Psoas muscle (tissue), 8 donors: ENCODE results near the gene RFT1. TPM values are rescaled to one million over a fixed set of nuclear protein-coding genes. Genes with fewer than 3 reads are reported as not detected.
A peak's percentile ranks its signal among the peaks of the same experiment; 100 is the strongest.
"Not testable (repeated sequence)": the region's sequence is repeated elsewhere in the genome, so short reads cannot be mapped to it uniquely, and the experiment has no call there.

Experiments
- ATAC-seq, 4 donors: fragments of 200-7000 bp; cut with Tn5 transposase; one replicate each; pipeline ENCODE4 v1.9.1; 2020; ENCODE audit warnings: moderate library complexity in 3 of 4, mild to moderate bottlenecking in 2 of 4
- DNase-seq, 2 donors: peaks; one replicate each; pipeline ENCODE4 v3.0.0-alpha.2; 2020
- H3K27ac ChIP-seq: fragments of 200-600 bp; one replicate; pipeline ENCODE4 v1.8.0; 2022
- H3K27me3 ChIP-seq, 3 donors: fragments of 200-600 bp in 1 of 3; one replicate each; pipeline versions ENCODE4 v1.6.1 to v1.8.0; 2013 to 2022; ENCODE audit warnings: low read length in 2 of 3, mild to moderate bottlenecking in 2 of 3, moderate library complexity in 1 of 3; ENCODE audit not compliant: insufficient read depth in 3 of 3
- H3K36me3 ChIP-seq, 2 donors: fragments of 200-600 bp in 1 of 2; one replicate each; pipeline versions ENCODE4 v1.6.1 to v1.8.0; 2013 to 2022; ENCODE audit warnings: low read depth in 1 of 2, mild to moderate bottlenecking in 1 of 2, moderate library complexity in 1 of 2; ENCODE audit not compliant: insufficient read depth in 1 of 2
- H3K4me1 ChIP-seq: fragments of 200-600 bp; one replicate; pipeline ENCODE4 v1.8.0; 2022
- H3K4me3 ChIP-seq: fragments of 200-600 bp; one replicate; pipeline ENCODE4 v1.8.0; 2022; ENCODE audit warnings: mild to moderate bottlenecking
- H3K9me3 ChIP-seq: fragments of 200-600 bp; one replicate; pipeline ENCODE4 v1.8.0; 2022
- WGBS, 3 donors: extraction: QIAGEN DNeasy Blood & Tissue Kit; methylation state at CpG; one replicate each; pipeline versions ENCODE4 v1.1.6 to v1.1.7; 2013; 5-methylcytosine and 5-hydroxymethylcytosine counted together
- intact Hi-C, 2 donors: fragments of 100-400 bp; cut with DNase I; formaldehyde crosslinking; loops; one replicate each; pipeline versions ENCODE4 v1.11.0 to v1.14.2; 2022
- polyA plus RNA-seq, 3 donors: library from polyadenylated mRNA; stranded (reverse); fragments of 200-250 nt; gene quantifications; one replicate each; pipeline ENCODE4 v1.2.3, GENCODE V29; 2013
- total RNA-seq, 4 donors: library from RNA; stranded (reverse); fragmentation: NEBNext Ultra II Directional in 2 of 4; extraction: Animal tissue kit (Norgen Biotek cat#: 25700) in 2 of 4; gene quantifications; one replicate each; pipeline versions ENCODE4 v1.2.1 to v1.2.4, GENCODE V29; 2021 to 2023
- TF ChIP-seq, protein P1 (sequence below): fragments of 200-600 bp; IDR thresholded peaks from one replicate; pipeline ENCODE4 v1.8.0; 2022; ENCODE audit warnings: antibody characterized with exemption
- donor health status: healthy with polysubstance abuse.
- donor health status: DM: no; HTN: no; CAD: no; lungs with moderate emphysema.
- donor health status: Bipolar disorder and iron deficiency.
- donor health status: healthy.
- donor health status: DM: yes; HTN: yes; CAD: no.
- donor health status: DM: no; HTN: no; CAD: no.
- donor health status: DM: no; HTN: no; CAD: no.
- donor health status: DM: yes; HTN: yes; CAD: no.

Gene RFT1
- total and polyA plus RNA-seq, 7 donors, result 5.4 to 13.2 (median 6.9) TPM

GRCh38 chr3:53067567-53067966, 62.7 kb downstream of the RFT1 start:
- TF ChIP-seq, protein P1, sequence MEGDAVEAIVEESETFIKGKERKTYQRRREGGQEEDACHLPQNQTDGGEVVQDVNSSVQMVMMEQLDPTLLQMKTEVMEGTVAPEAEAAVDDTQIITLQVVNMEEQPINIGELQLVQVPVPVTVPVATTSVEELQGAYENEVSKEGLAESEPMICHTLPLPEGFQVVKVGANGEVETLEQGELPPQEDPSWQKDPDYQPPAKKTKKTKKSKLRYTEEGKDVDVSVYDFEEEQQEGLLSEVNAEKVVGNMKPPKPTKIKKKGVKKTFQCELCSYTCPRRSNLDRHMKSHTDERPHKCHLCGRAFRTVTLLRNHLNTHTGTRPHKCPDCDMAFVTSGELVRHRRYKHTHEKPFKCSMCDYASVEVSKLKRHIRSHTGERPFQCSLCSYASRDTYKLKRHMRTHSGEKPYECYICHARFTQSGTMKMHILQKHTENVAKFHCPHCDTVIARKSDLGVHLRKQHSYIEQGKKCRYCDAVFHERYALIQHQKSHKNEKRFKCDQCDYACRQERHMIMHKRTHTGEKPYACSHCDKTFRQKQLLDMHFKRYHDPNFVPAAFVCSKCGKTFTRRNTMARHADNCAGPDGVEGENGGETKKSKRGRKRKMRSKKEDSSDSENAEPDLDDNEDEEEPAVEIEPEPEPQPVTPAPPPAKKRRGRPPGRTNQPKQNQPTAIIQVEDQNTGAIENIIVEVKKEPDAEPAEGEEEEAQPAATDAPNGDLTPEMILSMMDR, result no peak
- no peaks in the 10 kb centered on the region for H3K9me3 ChIP-seq
- intact Hi-C loops, result no loop called here
- H3K27ac ChIP-seq, result no peak overlapping the region
- no peak for DNase-seq
- 42 to 65% (median 42%) methylated on average over 3 of the region's 3 CpGs for WGBS, 3 donors
- ATAC-seq, result no peak
- H3K4me1 ChIP-seq, result peaks cover 6% of the 10 kb centered on the region
- H3K27me3 ChIP-seq, result no peaks in the 10 kb centered on the region
- no peak overlapping the region for H3K4me3 ChIP-seq
- no peaks in the 10 kb centered on the region for H3K36me3 ChIP-seq

GRCh38 chr3:53065841-53066480, 64.3 kb downstream of the RFT1 start:
- no peak overlapping the region for H3K27ac ChIP-seq
- 84 to 85% (median 85%) methylated on average over 7 of the region's 7 CpGs for WGBS, 3 donors
- DNase-seq, result no peak
- TF ChIP-seq, protein P1, result no peak
- H3K36me3 ChIP-seq, result no peaks in the 10 kb centered on the region
- H3K9me3 ChIP-seq, result no peaks in the 10 kb centered on the region
- no peak overlapping the region for H3K4me3 ChIP-seq
- intact Hi-C loops, result no loop called here
- no peak for ATAC-seq
- no peaks in the 10 kb centered on the region for H3K4me1 ChIP-seq
- no peaks in the 10 kb centered on the region for H3K27me3 ChIP-seq

GRCh38 chr3:53062905-53063304, 67.3 kb downstream of the RFT1 start:
- TF ChIP-seq, protein P1, result no peak
- Histone ChIP-seq H3K27me3 (no peaks in the 10 kb centered on the region), H3K4me3 (no peak overlapping the region), H3K4me1 (no peaks in the 10 kb centered on the region), H3K36me3 (no peaks in the 10 kb centered on the region), H3K27ac (no peak overlapping the region), H3K9me3 (no peaks in the 10 kb centered on the region)
- intact Hi-C loops, result no loop called here
- ATAC-seq (no peak), DNase-seq (no peak)
- WGBS, 3 donors, result 92 to 98% (median 97%) methylated on average over 2 of the region's 2 CpGs

DNA sequence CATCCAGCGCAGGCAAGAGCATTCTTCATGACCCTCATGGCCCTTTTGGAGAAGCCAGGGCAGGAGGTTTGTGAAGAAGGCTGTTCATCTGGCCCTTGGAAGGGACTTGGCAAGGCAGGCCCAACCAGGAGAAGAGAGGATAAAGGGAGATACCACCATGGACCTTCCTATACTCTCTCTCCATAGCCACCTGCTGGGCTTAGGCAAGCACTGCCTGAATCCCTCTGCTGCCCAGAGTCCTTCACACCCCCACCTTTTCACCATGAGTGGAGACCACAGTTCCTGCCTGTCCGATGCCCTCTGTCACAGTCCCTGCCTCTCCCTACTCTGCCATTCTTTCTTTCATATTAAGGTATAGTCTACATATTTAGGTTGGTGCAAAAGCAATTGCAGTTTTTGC, 73.8 kb downstream of the RFT1 start:
- intact Hi-C loops, result no loop called here
- TF ChIP-seq, protein P1, result peak; percentile 13
- Histone ChIP-seq H3K27me3 (no peaks in the 10 kb centered on the region), H3K9me3 (no peaks in the 10 kb centered on the region), H3K4me3 (no peak overlapping the region), H3K27ac (no peak overlapping the region), H3K36me3 (no peaks in the 10 kb centered on the region), H3K4me1 (no peaks in the 10 kb centered on the region)
- DNase-seq, result no peak
- WGBS, 3 donors, result 90 to 93% (median 90%) methylated on average over 2 of the region's 2 CpGs
- ATAC-seq, result peak in 1 of 4 donors; percentile 42

DNA sequence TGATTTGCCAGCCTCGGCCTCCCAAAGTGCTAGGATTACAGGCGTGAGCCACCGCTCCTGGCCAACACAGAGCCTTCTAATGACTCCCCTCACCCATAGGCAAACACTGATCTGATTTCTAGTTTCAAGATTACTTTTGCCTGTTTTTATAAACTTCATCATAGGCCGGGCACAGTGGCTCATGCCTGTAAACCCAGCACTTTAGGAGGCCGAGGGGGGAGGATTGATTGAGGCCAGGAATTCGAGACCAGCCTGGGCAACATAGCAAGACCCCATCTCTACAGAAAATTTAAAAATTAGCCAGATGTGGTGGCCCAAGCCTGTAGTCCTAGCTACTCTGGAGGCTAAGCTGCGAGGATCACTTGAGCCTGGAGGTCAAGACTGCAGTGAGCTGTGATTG, 76.0 kb downstream of the RFT1 start:
- H3K9me3 ChIP-seq, H3K4me3 ChIP-seq, H3K27ac ChIP-seq, H3K36me3 ChIP-seq, H3K27me3 ChIP-seq, H3K4me1 ChIP-seq, DNase-seq, ATAC-seq, intact Hi-C loops: not testable (repeated sequence)
- WGBS, 3 donors, result 79 to 81% (median 81%) methylated on average over 7 of the region's 7 CpGs
